Measurements from ENCODE around the gene IBTK. TPM values are rescaled to one million over a fixed set of nuclear protein-coding genes. Genes with fewer than 3 reads are reported as not detected.
"Not testable (repeated sequence)": the region's sequence is repeated elsewhere in the genome, so short reads cannot be mapped to it uniquely, and the experiment has no call there.

Gene IBTK
- total RNA-seq, 1 experiment from 2014 or later: 17.1 TPM

DNA sequence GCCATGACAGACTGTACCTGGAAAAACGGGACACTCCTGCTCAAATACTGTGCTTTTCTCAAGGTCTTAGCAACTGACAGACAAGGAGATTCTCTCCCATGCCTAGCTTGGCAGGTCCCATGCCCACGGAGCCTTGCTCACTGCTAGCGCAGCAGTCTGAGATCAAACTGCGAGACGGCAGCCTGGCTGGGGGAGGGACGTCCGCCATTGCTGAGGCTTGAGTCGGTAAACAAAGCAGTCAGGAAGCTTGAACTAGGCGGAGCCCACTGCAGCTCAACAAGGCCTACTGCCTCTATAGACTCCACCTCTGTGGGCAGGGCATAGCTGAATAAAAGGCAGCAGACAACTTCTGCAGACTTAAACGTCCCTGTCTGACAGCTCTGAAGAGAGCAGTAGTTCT lies 96.4 kb downstream of the IBTK start:
- not testable (repeated sequence) for H3K4me2 ChIP-seq (ENCODE audit: insufficient read depth, insufficient read length, low read length); H2BK15ac ChIP-seq (ENCODE audit: low read depth, low read length); H2AFZ ChIP-seq (ENCODE audit: low read length); H2AK5ac ChIP-seq (ENCODE audit: insufficient read length, low read length); H3K79me2 ChIP-seq (ENCODE audit: insufficient read depth, low read length); H3K36me3 Mint-ChIP-seq (ENCODE audit: insufficient read depth in 1 of 3, low read depth in 3 of 3); H3K27me3 ChIP-seq (ENCODE audit: insufficient read depth, low read length); H3K79me1 ChIP-seq (ENCODE audit: insufficient read depth, low read depth, low read length, poor library complexity, severe bottlenecking); H2BK12ac ChIP-seq (ENCODE audit: insufficient read length, low read depth, low read length); H3K4me1 ChIP-seq (ENCODE audit: insufficient read depth, low read length); H3K14ac ChIP-seq (ENCODE audit: insufficient read depth, low read length); H4K91ac ChIP-seq (ENCODE audit: insufficient read length, low read depth, low read length); H3K56ac ChIP-seq (ENCODE audit: insufficient read length, low read depth, low read length); H3K27ac Mint-ChIP-seq; DNase-seq; H4K5ac ChIP-seq (ENCODE audit: insufficient read length, low read depth, low read length); H3K4ac ChIP-seq (ENCODE audit: low read depth, low read length); H3K23me2 ChIP-seq (ENCODE audit: insufficient read length, low read depth, low read length, poor library complexity, severe bottlenecking); H4K20me1 ChIP-seq (ENCODE audit: control insufficient read depth, insufficient read depth, insufficient read length); H3K23ac ChIP-seq (ENCODE audit: insufficient read length, low read depth, low read length); H3K27ac ChIP-seq (ENCODE audit: insufficient read length, low read depth, low read length); H3K9me3 ChIP-seq (ENCODE audit: control insufficient read depth, low read depth, low read length); H3K4me3 Mint-ChIP-seq; H2BK5ac ChIP-seq (ENCODE audit: insufficient read length, low read length); H3K4me1 Mint-ChIP-seq; H2BK120ac ChIP-seq (ENCODE audit: low read depth, low read length, poor library complexity, severe bottlenecking); H2BK20ac ChIP-seq (ENCODE audit: low read depth, low read length, poor library complexity, severe bottlenecking); H3K18ac ChIP-seq (ENCODE audit: insufficient read length, low read depth, low read length); H3T11ph ChIP-seq (ENCODE audit: low read length); H4K8ac ChIP-seq (replicated peaks; ENCODE audit: insufficient read length, low read depth, low read length); H3K9ac ChIP-seq (ENCODE audit: extremely low read depth, insufficient read length, low read length); H3K27me3 Mint-ChIP-seq (ENCODE audit: low read depth)
- H3K9me3 Mint-ChIP-seq: peaks cover 9 to 13% of the 10 kb centered on the region in 2 experiments; a peak in 3 of 5 replicates
- no CpG with 5 or more reads among the region's 10 CpGs for WGBS (ENCODE audit: extremely low coverage, insufficient read length, low lambda C conversion rate)

All from H9 (cell line).